ENCODE results near the gene CEBPA.

GRCh38 chr19:33300894-33301143, 1.5 kb downstream of the CEBPA start:
- no peak for TF ChIP-seq POLR2A (IDR thresholded peaks at IDR 0.05)
- TF ChIP-seq, protein P1, sequence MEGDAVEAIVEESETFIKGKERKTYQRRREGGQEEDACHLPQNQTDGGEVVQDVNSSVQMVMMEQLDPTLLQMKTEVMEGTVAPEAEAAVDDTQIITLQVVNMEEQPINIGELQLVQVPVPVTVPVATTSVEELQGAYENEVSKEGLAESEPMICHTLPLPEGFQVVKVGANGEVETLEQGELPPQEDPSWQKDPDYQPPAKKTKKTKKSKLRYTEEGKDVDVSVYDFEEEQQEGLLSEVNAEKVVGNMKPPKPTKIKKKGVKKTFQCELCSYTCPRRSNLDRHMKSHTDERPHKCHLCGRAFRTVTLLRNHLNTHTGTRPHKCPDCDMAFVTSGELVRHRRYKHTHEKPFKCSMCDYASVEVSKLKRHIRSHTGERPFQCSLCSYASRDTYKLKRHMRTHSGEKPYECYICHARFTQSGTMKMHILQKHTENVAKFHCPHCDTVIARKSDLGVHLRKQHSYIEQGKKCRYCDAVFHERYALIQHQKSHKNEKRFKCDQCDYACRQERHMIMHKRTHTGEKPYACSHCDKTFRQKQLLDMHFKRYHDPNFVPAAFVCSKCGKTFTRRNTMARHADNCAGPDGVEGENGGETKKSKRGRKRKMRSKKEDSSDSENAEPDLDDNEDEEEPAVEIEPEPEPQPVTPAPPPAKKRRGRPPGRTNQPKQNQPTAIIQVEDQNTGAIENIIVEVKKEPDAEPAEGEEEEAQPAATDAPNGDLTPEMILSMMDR (IDR thresholded peaks at IDR 0.05): no peak
